NCI-H226 (cell line): ENCODE results near the gene PSMD7.
"Not testable (repeated sequence)": the region's sequence is repeated elsewhere in the genome, so short reads cannot be mapped to it uniquely, and the experiment has no call there.

ENCODE experiments used
- DNase-seq: peaks from one replicate; pipeline ENCODE4 v3.0.0-alpha.2; 2015

Gene PSMD7

DNA sequence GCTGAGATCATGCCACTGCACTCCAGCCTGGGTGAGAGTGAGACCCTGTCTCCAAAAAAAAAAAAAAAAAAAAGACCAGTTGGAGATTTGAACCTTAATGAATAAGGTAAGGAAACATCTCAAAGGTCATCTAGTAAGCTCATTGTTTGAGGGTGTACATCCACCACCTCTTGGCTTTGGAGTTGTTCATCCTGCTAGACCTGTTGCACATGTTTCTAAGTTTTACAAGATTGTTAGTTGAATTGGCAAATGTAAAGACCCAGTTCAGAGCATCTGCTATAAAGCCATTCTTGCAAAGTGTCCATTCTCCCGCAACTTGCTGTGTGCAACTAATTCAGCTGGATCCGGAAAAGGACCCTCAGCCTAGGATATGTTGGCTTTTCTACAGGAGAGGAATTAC, 1.5 kb downstream of the PSMD7 start:
- no peak for DNase-seq

- DNase-seq: no peak
These were observed 5.7 kb downstream of the PSMD7 start for GRCh38 chr16:74302341-74302740.

GRCh38 chr16:74304164-74304834, 7.7 kb downstream of the PSMD7 start:
- DNase-seq: no peak

DNA sequence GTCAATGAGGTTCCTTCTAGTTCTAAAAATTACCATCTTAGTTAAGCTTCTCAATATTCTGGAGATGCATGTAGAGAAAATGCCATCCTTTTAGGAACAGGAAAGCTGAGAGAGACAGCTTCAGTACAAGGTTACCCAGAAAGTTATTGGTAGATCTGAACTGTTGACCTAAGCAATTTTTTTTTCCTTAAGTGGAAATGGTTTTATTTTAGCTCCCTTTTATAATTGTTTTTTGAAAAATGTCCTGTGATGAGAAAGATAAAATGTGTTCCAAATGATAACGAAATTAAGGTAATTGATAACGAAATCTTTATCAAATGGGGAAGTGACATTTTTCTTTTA, 8.2 kb downstream of the PSMD7 start:
- DNase-seq: no peak

GRCh38 chr16:74305281-74305680, 8.7 kb downstream of the PSMD7 start:
- DNase-seq: no peak

GRCh38 chr16:74305978-74306784, 9.6 kb downstream of the PSMD7 start:
- no peak for DNase-seq

DNA sequence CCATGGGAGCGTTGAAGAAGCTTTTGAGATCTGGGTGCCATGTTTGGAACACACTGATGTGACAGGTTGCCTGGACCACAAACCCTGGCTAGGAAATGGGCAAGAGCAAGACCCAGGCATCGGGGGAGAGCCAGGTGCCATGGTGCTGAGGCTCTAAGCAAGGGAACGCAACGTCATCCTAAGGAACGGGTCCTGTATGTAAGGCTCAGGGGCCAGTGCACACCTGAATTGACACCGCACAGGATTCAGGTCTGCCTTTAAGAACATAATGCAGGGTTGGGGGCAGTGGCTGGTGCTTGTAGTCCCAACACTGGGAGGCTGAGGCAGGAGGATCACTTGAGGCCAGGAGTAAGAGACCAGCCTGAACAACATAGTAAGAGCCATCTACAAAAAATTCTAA, 10.8 kb downstream of the PSMD7 start:
- no peak for DNase-seq

DNA sequence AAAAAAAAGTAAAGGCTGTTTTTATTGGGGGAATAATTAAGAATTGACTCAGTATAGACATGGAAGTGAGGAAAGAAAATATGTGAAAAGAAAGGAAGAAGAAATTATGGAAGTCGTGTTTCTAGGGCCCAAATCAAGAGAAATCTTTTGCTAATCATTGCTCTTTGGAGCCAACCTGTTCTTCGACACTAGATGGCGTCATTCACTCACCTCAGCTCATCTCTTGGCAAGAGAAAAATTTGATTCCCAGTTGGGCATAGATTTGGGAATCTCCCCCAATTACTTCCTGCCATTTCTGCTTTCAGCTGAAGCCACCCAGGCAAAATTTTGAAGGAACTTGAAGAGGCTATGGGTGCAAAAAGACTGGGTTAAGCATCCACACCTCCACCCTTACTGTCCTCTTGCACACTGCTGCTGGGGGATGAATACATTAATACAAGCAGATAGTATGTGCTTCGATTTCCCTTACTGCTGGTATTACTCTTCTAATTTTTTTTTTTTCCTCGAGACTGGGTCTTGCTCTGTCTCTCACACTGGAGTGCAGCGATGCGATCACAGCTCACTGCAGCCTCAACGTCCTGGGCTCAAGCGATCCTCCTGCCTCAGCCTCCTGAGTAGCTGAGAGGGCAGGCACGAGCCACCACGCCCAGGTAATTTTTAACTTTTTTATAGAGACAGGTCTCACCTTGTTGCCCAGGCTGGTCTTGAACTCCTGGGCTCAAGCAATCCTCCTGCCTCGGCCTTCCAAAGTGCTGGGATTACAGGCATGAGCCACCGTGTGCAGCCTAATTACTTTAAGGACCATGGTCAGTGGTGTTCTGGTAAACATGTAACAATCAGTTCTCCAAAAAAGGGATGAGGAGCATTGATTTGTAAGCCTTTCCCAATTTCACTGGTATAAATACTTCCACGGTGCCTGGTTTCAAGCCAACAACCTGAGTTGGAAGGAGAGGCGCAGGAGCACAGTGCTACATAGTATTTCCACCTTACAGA, 13.5 kb downstream of the PSMD7 start:
- no peak for DNase-seq

DNA sequence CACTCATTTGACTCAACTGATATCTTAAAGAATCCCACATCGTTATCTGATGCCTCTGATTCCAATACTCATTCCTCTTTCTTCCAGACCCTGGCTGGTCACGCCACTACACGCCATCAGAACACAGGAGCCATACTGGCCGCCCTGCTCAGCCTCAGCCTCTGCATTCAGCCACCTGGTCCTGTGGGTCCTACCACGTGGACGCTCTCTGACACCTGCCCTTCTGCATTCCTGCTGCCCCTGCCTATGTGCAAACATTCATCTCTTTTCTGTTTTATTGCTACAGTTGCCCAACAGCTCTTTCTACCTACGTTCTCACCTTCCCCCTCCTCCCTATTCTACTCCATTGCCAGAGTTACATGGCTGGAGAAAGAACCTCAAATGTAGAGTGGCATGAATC, 18.4 kb downstream of the PSMD7 start:
- DNase-seq: no peak

- DNase-seq: no peak
These were observed 24.1 kb downstream of the PSMD7 start for GRCh38 chr16:74320707-74321106.

GRCh38 chr16:74321356-74321755, 24.7 kb downstream of the PSMD7 start:
- DNase-seq: no peak

GRCh38 chr16:74322301-74322710, 25.7 kb downstream of the PSMD7 start:
- DNase-seq: no peak

GRCh38 chr16:74324777-74325176, 28.2 kb downstream of the PSMD7 start:
- not testable (repeated sequence) for DNase-seq

GRCh38 chr16:74325641-74326040, 29.0 kb downstream of the PSMD7 start:
- DNase-seq: no peak

- not testable (repeated sequence) for DNase-seq
These were observed 31.7 kb downstream of the PSMD7 start for GRCh38 chr16:74328346-74328745.

DNA sequence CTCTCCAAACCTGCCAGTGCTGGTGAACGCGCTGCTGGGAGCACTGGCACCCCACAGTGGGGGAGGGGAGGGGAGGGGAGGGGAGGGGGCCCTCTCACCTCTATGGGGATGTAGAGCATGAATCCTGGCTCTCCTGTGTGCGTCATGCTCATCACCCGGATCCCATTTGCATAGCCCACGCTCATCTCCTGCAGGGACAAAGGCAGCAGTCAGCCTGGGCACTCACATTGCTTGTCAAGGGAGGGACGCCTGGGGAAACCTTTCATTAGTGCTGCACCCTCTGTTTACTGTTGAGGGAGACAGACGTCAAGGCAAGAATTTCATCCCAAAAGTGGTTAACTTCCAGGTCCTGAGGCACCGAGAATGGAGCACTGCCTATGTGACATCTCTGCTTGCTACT, 35.9 kb downstream of the PSMD7 start:
- not testable (repeated sequence) for DNase-seq

GRCh38 chr16:74337506-74337905, 40.9 kb downstream of the PSMD7 start:
- not testable (repeated sequence) for DNase-seq

- not testable (repeated sequence) for DNase-seq
These were observed 42.6 kb downstream of the PSMD7 start for GRCh38 chr16:74339226-74339625.

DNA sequence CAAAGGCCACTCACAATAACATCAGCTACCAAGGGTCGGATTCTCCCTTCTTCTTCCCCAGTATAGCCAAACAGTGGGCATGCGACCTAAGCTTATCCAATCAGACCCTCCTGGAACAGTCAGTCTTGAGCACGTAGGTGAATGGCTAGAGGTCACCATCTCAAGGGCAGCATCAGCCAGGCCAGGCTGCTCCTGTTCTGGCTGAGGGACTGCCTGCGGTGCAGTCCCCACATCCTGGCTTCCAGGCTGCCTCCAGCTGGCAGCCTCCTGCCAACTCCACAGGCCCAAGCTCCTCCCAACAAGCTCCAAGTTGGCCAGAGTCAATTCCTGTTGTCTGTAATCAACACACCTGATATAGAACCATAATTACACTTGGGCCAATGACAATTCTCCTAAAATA, 56.4 kb downstream of the PSMD7 start:
- DNase-seq: not testable (repeated sequence)
